Stimulated activated CD8-positive, alpha-beta memory T cell treated with anti-CD3 and anti-CD28 coated beads, Interleukin-7, amount 100 ng/mL, for 24 hours (primary cell): ENCODE data around the gene STX17.

ENCODE experiments used
- DNase-seq: peaks from one replicate; pipeline ENCODE4 v3.0.0-alpha.2; 2020; ENCODE audit warnings: low read depth

Gene STX17

GRCh38 chr9:99907208-99907532, 716 bp downstream of the STX17 start:
- DNase-seq = no peak

GRCh38 chr9:99911600-99911999, 5.1 kb downstream of the STX17 start:
- no peak for DNase-seq

GRCh38 chr9:99916650-99917049, 10.2 kb downstream of the STX17 start:
- no peak for DNase-seq

DNA sequence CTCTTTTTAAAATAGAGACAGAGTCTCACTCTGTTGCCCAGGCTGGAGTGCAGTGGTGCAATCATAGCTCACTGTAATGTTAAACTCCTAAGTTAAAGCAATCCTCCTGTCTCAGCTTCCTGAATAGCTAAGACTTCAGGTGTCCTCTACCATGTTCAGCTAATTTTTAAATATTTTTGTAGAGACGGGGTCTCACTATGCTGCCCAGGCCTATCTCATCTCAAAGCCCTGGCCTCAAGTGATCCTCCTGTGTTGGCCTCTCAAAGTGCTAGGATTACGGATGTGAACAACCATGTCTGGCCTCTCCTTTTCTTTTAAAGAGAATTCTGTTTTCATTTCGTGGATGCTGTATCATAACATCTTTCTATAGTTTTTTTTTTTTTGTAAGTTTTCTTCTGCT, 11.7 kb downstream of the STX17 start:
- DNase-seq = no peak

DNA sequence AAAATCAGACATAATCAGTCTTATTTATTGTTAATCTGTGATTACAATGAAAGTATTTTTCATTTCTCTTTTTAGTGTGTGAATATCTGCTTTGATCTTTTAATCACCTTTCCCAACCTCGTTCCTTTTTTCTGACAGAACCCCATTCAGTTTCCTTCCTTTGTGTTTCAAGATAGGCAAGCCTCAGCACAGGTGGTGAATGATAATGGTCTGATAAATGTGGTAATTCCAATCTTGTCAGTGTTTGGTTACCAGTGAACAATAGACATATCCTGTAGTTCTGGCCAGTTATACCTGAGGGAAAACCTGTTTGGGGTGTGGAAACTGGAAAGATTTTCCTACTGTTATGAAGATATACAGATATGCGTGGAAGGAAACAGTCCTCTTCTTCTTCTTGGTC, 13.5 kb downstream of the STX17 start:
- DNase-seq = no peak

DNA sequence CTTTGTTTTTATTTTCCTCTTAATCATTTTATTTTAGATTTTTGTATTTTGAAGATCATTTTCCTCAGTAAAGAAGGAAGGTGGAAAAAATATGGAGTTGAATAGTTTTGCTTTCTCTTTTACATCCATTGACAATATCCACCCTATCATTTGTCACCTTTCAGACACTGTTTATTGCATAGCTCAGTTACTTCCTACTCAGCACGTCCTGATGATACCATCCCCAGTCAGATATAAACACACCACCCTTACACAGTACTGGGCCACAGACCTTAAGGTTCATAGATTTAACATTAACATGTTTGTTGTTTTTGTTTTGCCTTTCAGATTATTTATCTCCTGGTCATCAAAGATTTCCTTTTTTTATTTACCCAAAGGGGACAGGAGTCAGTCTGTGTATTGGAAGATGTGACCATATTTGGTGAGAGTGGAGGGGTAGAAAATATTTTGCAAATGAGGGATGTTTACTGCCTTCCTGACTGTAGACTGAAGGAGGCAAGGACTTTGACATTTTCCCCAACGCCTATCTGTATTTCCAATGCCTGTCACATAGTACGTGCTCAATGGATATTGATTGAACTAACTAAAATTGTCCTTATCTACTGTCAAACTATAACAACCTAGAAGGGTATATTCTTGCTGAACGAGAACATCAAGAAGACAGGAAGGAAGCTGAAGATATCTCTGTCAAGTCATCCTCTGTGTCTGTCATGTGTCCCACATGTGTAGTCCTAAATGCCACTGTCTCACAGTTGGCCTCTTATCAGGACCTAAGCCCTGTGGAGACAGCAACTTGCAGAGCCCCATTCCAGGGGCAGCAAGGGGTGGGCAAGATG, 15.6 kb downstream of the STX17 start:
- DNase-seq = no peak

DNA sequence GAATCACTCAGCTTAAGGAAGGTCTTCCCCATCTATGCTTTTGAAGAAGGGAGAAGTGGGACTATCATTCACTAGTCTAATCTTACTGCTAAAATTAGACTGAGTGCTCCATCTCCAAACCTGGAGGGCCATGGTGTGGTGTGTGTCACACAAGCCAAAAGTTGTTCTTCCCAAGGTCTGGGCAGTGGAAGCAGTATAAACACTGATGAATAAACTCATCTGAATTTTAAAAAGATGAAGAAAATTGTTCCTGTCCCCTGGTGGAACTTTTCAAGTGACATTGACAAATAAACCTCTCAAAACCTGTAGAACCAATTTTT, 16.2 kb downstream of the STX17 start:
- no peak for DNase-seq

DNA sequence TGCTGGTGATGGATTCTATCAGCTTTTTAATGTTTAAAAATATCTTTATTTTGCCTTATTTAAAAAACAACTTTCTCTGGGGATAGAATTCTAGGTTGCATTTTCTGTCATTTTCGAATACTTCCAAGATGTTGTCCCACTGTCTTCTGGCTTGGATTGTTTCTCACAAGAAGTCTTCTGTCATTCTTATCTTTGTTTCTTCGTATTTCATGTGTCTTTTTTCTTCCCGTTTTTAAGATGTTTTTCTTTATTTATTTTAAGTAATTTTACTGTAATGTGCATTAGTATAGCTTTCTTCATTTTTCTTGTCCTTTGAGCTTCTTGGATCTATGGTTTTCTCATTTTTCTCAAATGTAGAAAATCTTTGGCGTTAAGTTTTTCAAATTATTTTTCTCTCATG, 19.1 kb downstream of the STX17 start:
- DNase-seq = no peak

- DNase-seq = no peak
Measured at GRCh38 chr9:99929652-99930051, 23.2 kb downstream of the STX17 start.

- no peak for DNase-seq
Measured at GRCh38 chr9:99931155-99931840, 24.8 kb downstream of the STX17 start.

- DNase-seq = no peak
Measured at GRCh38 chr9:99936947-99937587, 30.6 kb downstream of the STX17 start.

DNA sequence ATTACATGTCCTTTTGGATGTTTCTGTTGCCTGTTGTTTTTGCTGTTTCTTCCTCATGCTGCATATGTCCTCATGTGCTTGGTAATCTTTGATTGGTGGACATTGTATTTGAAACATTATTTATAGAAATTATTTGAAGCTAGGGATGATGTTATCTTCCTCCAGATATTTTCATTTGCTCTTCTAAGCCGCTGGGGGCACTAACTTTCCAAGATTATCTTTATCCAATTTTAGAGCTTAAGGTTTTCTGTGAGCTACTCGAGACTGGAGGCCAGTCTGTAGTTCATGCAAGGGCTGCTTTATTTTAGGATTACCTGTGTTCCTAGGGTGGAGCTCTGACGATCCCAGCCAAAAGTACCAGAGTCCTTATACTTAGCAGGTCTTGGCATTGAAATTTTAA, 40.9 kb downstream of the STX17 start:
- no peak for DNase-seq

GRCh38 chr9:99948482-99948881, 42.0 kb downstream of the STX17 start:
- DNase-seq = no peak

- DNase-seq = no peak
Measured at GRCh38 chr9:99948896-99949295, 42.4 kb downstream of the STX17 start.

DNA sequence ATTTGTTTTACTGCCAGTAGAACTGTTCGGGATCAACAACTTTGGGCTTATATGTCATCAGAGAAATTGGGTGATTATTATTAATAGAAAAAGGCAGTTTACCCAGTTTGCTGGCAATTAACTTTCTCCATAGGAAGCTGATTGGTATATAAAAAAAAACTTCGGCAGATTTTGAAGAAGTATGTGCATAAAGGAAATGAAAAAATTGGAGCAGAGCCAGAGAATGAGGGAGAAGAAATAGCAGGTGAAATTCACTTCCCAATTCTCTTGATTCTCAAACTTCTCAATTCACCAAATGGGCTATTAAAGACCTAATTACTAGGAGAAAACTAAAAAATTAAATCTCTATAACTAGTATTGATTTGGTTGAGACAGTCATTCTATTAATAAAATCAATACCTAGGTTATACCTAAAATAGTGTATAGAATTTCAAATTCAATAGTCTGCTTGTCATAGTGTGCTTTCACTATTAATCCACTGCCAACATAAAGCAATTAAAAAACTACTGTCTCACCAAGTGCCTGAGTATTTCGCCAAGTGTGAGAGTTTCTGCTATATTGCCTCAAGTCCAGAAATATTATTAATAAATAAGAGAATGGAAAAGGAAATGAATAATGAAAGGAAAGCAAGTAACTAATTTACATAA, 47.5 kb downstream of the STX17 start:
- no peak for DNase-seq

GRCh38 chr9:99954819-99955218, 48.4 kb downstream of the STX17 start:
- no peak for DNase-seq

GRCh38 chr9:99955606-99956005, 49.2 kb downstream of the STX17 start:
- DNase-seq = no peak

DNA sequence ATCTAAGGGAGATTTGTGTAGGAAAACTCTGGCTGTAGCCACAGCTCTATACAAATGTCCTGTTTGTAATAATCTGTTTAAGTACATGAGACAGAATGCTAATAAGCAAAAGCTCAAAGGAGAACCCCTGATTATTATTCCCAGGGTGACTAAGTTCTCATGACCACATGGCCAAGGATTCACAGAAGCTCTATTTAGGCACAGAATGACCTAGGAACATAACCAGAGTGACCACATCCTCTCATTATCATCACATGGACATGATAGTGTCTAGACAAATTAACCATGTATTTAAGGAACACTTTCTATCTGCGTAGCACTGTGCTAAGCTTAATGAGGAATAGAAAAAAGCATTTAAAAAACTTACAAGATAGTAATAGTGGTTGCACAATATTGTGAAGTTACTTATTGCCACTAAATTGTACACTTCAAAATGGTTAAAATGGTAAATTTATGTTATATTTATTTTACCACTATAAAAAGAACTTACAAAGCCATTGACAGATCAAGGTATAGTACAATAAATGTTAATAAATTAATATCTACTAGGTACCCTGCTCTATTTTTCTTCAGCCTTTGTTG, 56.3 kb downstream of the STX17 start:
- DNase-seq = no peak

DNA sequence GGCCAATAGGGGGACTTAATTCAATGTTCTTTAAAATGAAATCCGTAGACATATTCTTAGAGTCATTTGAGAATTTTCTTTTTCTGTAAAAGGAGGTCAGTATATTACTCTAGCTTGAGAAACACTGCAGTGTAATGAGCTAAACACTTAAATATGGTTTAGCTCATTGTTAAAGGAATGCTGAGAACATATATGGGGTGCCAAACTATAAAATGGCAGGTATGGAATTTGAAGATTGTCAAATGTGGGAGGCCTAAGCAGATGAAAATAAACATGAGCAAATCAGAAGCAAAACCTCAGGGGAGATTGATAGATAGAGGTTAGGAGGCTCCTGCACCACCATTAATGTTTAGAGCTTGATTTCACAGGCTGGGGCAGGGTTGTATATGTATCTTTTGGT, 57.9 kb downstream of the STX17 start:
- no peak for DNase-seq

DNA sequence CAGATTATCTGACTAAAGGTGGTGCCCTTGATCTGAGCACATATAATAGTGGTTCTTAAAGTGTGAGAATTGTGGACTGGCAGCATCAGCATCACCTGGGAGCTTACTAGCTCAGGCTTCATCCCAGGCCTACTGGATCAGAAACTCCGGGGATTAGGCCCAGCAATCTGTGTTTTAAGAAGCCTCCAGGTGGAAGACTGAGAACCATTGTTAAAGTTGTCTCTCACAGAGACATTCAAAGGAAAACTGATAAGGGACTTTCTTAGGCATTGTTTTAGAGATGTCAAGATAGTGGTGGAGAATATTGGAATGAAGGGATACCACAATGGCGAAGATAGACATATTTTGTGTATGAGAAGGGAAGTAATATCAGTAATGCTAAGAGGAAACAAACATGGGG, 59.5 kb downstream of the STX17 start:
- no peak for DNase-seq

- DNase-seq = no peak
Measured at GRCh38 chr9:99966716-99967115, 60.3 kb downstream of the STX17 start.

DNA sequence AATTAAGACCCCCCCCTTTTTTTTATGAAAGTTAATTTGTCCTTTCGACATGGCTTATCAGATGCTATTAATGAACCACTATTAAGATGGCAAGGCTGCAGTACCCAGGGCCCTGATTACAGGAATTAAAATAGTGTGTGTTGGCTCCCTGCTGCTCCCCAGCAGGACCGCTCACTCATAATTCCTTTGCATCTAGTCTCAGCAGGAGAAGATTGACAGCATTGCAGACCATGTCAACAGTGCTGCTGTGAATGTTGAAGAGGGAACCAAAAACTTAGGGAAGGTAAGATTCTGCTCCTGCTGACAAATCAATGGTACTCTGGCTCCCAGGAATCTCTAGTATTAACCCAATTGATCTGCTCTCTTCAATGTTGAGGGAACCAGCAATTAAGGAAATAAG, 61.0 kb downstream of the STX17 start:
- no peak for DNase-seq

- no peak for DNase-seq
Measured at GRCh38 chr9:99970481-99970880, 64.0 kb downstream of the STX17 start.
